OCI-LY1 (cell line): ENCODE data around the gene ERCC8.

ENCODE experiments used
- CTCF ChIP-seq: fragments of 200-600 bp; sonication (generic), shearing (Covaris generic); IDR thresholded peaks from 2 replicates; pipeline ENCODE4 v1.5.1; 2017; ENCODE audit warnings: mild to moderate bottlenecking, antibody characterized with exemption, low read length, moderate library complexity, mixed read lengths
- EZH2 ChIP-seq: fragments of 200-600 bp; sonication (generic), shearing (Covaris generic); IDR thresholded peaks from 2 replicates; pipeline ENCODE4 v1.8.0; 2017; ENCODE audit warnings: borderline replicate concordance, mixed run types, mild to moderate bottlenecking, antibody characterized with exemption, low read length, moderate library complexity, mixed read lengths

GRCh38 chr5:60872892-60873291, 72.0 kb downstream of the ERCC8 start:
- TF ChIP-seq CTCF (no peak), EZH2 (no peak)
